HG03039 (cell line): ENCODE results near the gene DNAH17.

ENCODE experiments used
- ATAC-seq: cut with Tn5 transposase; IDR thresholded peaks from one replicate; pipeline ENCODE4 v1.9.1; 2021; ENCODE audit warnings: mild to moderate bottlenecking, moderate library complexity; ENCODE audit not compliant: unreplicated experiment

Gene DNAH17, protein sequence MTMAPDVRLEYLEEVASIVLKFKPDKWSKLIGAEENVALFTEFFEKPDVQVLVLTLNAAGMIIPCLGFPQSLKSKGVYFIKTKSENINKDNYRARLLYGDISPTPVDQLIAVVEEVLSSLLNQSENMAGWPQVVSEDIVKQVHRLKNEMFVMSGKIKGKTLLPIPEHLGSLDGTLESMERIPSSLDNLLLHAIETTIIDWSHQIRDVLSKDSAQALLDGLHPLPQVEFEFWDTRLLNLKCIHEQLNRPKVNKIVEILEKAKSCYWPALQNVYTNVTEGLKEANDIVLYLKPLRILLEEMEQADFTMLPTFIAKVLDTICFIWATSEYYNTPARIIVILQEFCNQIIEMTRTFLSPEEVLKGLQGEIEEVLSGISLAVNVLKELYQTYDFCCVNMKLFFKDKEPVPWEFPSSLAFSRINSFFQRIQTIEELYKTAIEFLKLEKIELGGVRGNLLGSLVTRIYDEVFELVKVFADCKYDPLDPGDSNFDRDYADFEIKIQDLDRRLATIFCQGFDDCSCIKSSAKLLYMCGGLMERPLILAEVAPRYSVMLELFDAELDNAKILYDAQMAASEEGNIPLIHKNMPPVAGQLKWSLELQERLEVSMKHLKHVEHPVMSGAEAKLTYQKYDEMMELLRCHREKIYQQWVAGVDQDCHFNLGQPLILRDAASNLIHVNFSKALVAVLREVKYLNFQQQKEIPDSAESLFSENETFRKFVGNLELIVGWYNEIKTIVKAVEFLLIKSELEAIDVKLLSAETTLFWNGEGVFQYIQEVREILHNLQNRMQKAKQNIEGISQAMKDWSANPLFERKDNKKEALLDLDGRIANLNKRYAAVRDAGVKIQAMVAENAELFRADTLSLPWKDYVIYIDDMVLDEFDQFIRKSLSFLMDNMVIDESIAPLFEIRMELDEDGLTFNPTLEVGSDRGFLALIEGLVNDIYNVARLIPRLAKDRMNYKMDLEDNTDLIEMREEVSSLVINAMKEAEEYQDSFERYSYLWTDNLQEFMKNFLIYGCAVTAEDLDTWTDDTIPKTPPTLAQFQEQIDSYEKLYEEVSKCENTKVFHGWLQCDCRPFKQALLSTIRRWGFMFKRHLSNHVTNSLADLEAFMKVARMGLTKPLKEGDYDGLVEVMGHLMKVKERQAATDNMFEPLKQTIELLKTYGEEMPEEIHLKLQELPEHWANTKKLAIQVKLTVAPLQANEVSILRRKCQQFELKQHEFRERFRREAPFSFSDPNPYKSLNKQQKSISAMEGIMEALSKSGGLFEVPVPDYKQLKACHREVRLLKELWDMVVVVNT (N-terminal part only)

GRCh38 chr17:78577296-78577695 is at the start of gene DNAH17:
DNAH17 (minus strand) TSS chr17:78577396; CDS start chr17:78575057, 2,339 bp downstream.
- ATAC-seq, result no peak

- no peak for ATAC-seq
These were observed 47.3 kb upstream of the DNAH17 start for GRCh38 chr17:78624324-78625151.

DNA sequence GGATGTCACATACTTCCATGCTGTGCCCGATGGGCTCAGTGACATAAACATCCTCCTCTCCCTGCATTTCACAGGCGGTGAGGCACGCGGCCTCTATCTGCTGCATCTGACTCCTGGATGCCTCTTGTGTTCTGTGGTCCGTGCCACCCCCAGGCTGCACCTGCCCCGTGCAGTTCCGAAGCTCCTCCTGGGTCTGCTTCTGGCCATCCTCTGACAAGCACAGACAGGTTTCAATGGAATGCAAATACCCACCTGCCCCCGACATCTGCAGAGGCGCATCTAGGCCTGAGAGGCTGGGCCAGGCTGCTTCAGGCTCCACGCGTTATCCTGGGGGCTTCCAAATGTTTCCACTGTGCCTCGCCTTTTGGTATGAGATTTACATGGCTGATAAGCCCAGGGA is 46.3 kb upstream of the DNAH17 start:
- no peak for ATAC-seq

- no peak for ATAC-seq
These were observed 45.5 kb upstream of the DNAH17 start for GRCh38 chr17:78622491-78623265.

DNA sequence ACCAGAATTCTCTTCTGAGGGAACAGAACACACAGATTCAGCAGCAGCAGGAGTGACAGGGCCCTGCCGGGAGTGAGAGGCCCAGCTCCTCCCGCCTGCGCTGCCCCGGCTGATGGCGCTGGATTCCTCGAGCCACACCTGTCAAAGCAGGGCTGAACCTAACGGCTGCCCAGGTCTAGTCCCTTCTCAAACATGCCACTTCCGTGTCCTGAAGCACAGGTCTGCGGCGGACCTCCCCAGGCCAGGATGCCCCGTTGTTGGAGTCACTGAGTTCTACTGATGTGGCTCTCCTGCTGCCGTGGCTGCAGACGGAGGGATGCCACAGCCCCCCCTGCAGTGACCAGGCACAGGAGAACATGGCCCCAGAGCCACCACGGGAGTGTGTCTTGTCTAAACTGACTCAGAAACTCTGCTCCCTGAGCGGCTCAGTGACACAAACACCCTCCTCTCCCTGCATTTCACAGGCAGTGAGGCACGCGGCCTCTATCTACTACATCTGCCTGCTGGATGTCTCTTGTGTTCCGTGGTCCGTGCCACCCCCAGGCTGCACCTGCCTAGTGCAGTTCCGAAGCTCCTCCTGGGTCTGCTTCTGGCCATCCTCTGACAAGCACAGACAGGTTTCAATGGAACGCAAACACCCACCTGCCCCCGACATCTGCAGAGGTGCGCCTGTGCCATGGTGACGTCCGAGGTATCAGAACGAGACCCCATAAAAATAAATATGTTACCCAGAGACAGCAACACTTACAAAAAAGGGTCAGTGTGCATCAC is 44.7 kb upstream of the DNAH17 start:
- no peak for ATAC-seq

GRCh38 chr17:78620099-78620498 is 42.9 kb upstream of the DNAH17 start:
- no peak for ATAC-seq

- ATAC-seq, result no peak
These were observed 42.1 kb upstream of the DNAH17 start for GRCh38 chr17:78619334-78619733.

GRCh38 chr17:78618264-78619066 is 41.3 kb upstream of the DNAH17 start:
- no peak for ATAC-seq

GRCh38 chr17:78617511-78618061 is 40.4 kb upstream of the DNAH17 start:
- no peak for ATAC-seq

- no peak for ATAC-seq
These were observed 39.8 kb upstream of the DNAH17 start for GRCh38 chr17:78616946-78617345.

DNA sequence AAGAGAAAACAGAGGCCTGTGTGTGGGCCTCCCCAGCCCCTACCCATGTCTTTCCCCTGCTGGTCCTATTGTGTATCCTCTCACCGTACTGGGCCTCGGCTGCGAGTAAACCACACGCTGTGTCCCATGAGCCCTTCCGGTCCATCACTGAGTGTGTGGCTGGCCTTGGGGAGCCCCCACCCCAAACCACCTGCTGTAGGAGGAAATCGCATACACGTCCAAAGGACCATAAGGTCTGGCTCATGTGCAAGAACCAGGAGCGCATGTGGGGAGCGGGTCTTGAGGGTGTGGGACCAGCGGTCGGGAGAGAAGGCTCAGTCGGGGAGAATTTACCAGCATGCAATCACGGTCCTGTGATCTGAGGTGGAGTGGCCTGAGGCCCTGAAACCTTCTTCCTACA is 38.4 kb upstream of the DNAH17 start:
- no peak for ATAC-seq

DNA sequence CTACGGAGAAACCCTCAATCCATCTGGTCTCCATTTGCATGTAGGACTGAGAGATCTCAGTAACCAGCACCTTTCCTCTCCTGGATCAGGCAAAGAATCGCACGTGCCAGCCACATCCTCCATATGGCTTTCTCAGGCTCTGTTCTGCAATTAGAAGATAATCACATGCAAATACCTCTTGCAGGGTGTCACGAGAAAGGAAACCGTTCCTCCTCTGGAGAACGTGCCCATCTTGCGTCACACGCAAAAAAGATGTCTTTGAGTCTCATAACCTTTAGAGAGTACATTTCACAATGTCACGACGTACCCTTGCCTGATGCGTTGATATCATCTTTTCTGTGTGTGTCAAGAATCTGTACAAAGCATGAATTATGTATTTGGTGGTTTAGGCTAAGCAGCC is 36.2 kb upstream of the DNAH17 start:
- no peak for ATAC-seq

DNA sequence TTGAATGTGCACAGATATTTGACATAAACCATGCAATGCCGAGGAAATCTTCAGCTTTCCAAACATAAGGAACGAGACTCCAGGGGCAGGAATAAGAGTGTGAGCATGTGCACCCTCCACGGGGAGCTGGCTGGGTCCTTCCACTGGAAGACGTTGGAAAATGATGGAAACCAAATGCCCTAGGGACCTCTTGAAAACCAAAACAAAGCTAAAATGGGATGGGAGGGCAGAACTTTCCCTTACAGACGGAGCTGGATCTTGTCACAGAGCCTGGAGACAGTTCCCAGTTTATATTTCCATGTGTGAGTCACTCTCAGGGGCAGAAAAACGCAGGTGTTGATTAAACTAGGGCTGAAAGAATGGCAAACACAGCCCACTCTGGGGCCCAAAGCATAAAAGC is 34.4 kb upstream of the DNAH17 start:
- no peak for ATAC-seq

DNA sequence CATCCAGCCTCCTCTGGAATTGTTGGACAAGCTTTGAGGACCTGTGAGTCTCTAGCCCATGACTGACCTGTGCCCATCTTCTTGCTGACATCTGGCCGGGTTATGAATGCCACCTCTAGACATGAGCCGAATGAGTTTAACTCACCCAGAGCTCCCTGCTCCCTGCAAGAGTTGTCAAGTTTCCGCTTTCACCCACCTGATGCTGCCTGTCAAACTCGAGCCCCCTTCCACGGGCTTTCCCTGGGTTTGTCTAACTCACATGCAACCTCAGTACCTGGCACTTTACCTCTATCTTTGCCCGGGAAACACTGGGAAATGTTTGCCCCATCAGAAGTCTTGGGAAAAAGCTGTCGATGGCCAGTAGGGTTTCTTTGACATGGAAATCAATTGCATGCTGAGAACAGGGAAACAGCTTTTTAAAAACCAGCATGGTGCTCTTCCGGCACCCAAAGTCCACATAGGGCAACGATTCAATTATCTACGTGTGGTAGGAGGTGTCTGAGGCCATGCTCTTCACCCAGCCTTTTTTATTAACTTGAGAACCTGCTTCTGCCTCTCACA is 33.8 kb upstream of the DNAH17 start:
- ATAC-seq, result no peak

- no peak for ATAC-seq
These were observed 32.0 kb upstream of the DNAH17 start for GRCh38 chr17:78609191-78609641.

DNA sequence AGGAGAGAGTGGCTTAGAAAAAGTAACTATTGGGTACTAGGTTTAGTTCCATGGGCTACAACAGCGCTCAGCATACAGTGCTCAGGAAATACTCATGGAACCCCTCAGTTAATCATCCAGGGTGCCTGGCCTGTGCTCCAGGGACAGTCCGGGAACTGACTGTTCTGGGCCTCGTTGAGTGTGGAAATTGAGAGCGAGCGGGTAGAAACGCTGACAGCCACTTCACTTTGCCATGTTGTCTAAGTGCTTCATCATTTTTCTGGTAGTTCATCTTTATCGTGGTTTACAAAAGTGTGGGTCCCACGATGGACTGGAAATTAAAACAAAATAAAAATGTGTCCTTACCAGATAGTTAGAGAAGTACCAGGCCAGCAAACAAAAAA is 31.6 kb upstream of the DNAH17 start:
- no peak for ATAC-seq

- ATAC-seq, result no peak
These were observed 31.1 kb upstream of the DNAH17 start for GRCh38 chr17:78608122-78608803.
